K562 (cell line): ENCODE measurements around the gene ANKRD13D. TPM values are rescaled to one million over a fixed set of nuclear protein-coding genes. Genes with fewer than 3 reads are reported as not detected.

Source experiments
- ARID3A ChIP-seq: IDR thresholded peaks from 2 replicates; pipeline ENCODE4 v1.6.1; 2012; ENCODE audit warnings: low read depth, low read length, improper control_type of control experiment, borderline replicate concordance
- CBFB ChIP-seq: sonication (generic); formaldehyde crosslinking; IDR thresholded peaks from 2 replicates; pipeline ENCODE4 v1.4.0; 2020; ENCODE audit warnings: mild to moderate bottlenecking, missing genetic modification reagents
- E4F1 ChIP-seq: fragments of 250-450 bp; sonication (Bioruptor Pico); IDR thresholded peaks from 2 replicates; pipeline ENCODE4 v1.5.0; 2021; ENCODE audit warnings: mild to moderate bottlenecking, borderline replicate concordance
- GATAD2A ChIP-seq: fragments of 450-650 bp; IDR thresholded peaks from 2 replicates; pipeline ENCODE4 v1.6.1; 2017
- HIVEP1 ChIP-seq: fragments of 250-450 bp; sonication (Bioruptor Pico); IDR thresholded peaks from 2 replicates; pipeline ENCODE4 v1.4.0; 2020; ENCODE audit warnings: mild to moderate bottlenecking
- KLF10 ChIP-seq: fragments of 250-450 bp; sonication (Bioruptor Pico); IDR thresholded peaks from 2 replicates; pipeline ENCODE4 v1.6.1; 2021; ENCODE audit warnings: matching md5 sums
- NFRKB ChIP-seq: fragments of 450-650 bp; IDR thresholded peaks from 2 replicates; pipeline ENCODE4 v1.6.1; 2016; ENCODE audit warnings: low read depth
- PCBP1 ChIP-seq: fragments of 200-400 bp; formaldehyde crosslinking; IDR thresholded peaks from 2 replicates; pipeline ENCODE4 v1.6.1; 2018; ENCODE audit warnings: mild to moderate bottlenecking, low read depth, low read length; ENCODE audit not compliant: poor library complexity, severe bottlenecking
- RAD21 ChIP-seq, 2 experiments: fragments of 250-450 bp in 1 of 2; fragments of 450-650 bp in 1 of 2; sonication (Bioruptor Pico) in 1 of 2; formaldehyde crosslinking in 1 of 2; IDR thresholded peaks in 1 of 2; conservative IDR thresholded peaks in 1 of 2; 2 replicates each; pipeline versions ENCODE4 v1.4.0 to v1.8.0; 2020 to 2022; ENCODE audit warnings: mild to moderate bottlenecking in 2 of 2, moderate library complexity in 1 of 2
- RBM15 ChIP-seq: fragments of 200-400 bp; formaldehyde crosslinking; IDR thresholded peaks from 2 replicates; pipeline ENCODE4 v1.6.1; 2018; ENCODE audit warnings: mild to moderate bottlenecking, low read length, moderate library complexity; ENCODE audit not compliant: insufficient read depth
- SMAD4 ChIP-seq: fragments of 250-450 bp; sonication (Bioruptor Pico); conservative IDR thresholded peaks from 2 replicates; pipeline ENCODE4 v1.8.0; 2021; ENCODE audit warnings: inconsistent platforms, mild to moderate bottlenecking, moderate library complexity
- TCF7L2 ChIP-seq: fragments of 150-350 bp; IDR thresholded peaks from 2 replicates; pipeline ENCODE4 v1.6.1; 2016; ENCODE audit warnings: low read depth, mild to moderate bottlenecking, low read length, moderate library complexity
- ZBTB43 ChIP-seq: sonication (generic); formaldehyde crosslinking; IDR thresholded peaks from 2 replicates; pipeline ENCODE4 v1.8.0; 2023; ENCODE audit warnings: mild to moderate bottlenecking, missing genetic modification reagents
- ZHX1 ChIP-seq: fragments of 150-350 bp; conservative IDR thresholded peaks from 2 replicates; pipeline ENCODE4 v1.6.1; 2014; ENCODE audit warnings: low read length
- ZNF639 ChIP-seq, 2 experiments: fragments of 200-800 bp in 1 of 2; sonication (Bioruptor generic) in 1 of 2; sonication (generic) in 1 of 2; formaldehyde crosslinking in 1 of 2; IDR thresholded peaks in 1 of 2; conservative IDR thresholded peaks in 1 of 2; 2 replicates each; pipeline versions ENCODE4 v1.5.0 to v1.6.1; 2016 to 2020; ENCODE audit warnings: missing compliant biosample characterization in 1 of 2, missing genetic modification characterization in 1 of 2, missing genetic modification reagents in 1 of 2
- polyA plus RNA-seq, 8 experiments: library from polyadenylated mRNA; depleted of rRNA in 4 of 8; stranded (reverse) in 5 of 8; unstranded in 3 of 8; fragments of >200 nt; fragmentation: Nextera tagmentation in 2 of 8; fragmentation: Illumina TruSeq in 1 of 8; extraction: Ambion mirVana in 2 of 8; extraction: Trizol in 1 of 8; gene quantifications; 2 replicates each; pipeline versions ENCODE4 v1.2.1 to v1.2.3, GENCODE V29; 2011 to 2014; ENCODE audit warnings: inconsistent platforms in 1 of 8, missing spikeins in 1 of 8
- total RNA-seq, 7 experiments: library from RNA; depleted of rRNA in 6 of 7; stranded (reverse); fragments of >200 nt in 6 of 7; fragmentation: Illumina TruSeq in 2 of 7; extraction: Trizol in 2 of 7; gene quantifications; 2 replicates each; pipeline versions ENCODE4 v1.2.1 to v1.2.3, GENCODE V29; 2011 to 2021; ENCODE audit warnings: low replicate concordance in 1 of 7

The ANKRD13D gene
- total and polyA plus RNA-seq, 9 of the 15 experiments (the other 6 are each of a cell fraction or from before 2014, with no cell fraction given): 0.94 to 40.9 (median 22.4) TPM

- TF ChIP-seq ZHX1 (0 out of 2 replicates have a peak, but pooled peaks have one; percentile 36), ZNF639 (CRISPR knock-in tag; conservative IDR thresholded peaks at IDR 0.05 in 1 of 2, IDR thresholded peaks at IDR 0.05 in 1 of 2) (no peak; a peak in 2 of 4 replicates), E4F1 (CRISPR knock-in tag) (no peak), KLF10 (CRISPR knock-in tag) (no peak), TCF7L2 (no peak), RBM15 (no peak), NFRKB (peak; percentile 51; the same call in 1 of the 2 replicates), GATAD2A (no peak), ARID3A (no peak), PCBP1 (peak; percentile 45), ZBTB43 (CRISPR knock-in tag) (no peak), RAD21 (CRISPR knock-in tag; conservative IDR thresholded peaks at IDR 0.05 in 1 of 2, IDR thresholded peaks at IDR 0.05 in 1 of 2) (peak; percentile 99 to 100), SMAD4 (CRISPR knock-in tag) (0 out of 2 replicates have a peak, but pooled peaks have one; percentile 19), CBFB (CRISPR knock-in tag) (peak; percentile 100), HIVEP1 (CRISPR knock-in tag) (no peak)
Observed at GRCh38 chr11:67317205-67317887, 28.2 kb downstream of the ANKRD13D start (continued).
